Natural killer cell (primary cell): ENCODE measurements around the gene UBAC2. TPM values are rescaled to one million over a fixed set of nuclear protein-coding genes. Genes with fewer than 3 reads are reported as not detected.

Source experiments
- ATAC-seq, 3 donors: fragments of 150-1000 bp in 2 of 3; fragments of 200-7000 bp in 1 of 3; cut with Tn5 transposase; 1 replicate in 1 of 3; 2 replicates in 2 of 3; pipeline ENCODE4 v1.10.0; 2021; ENCODE audit warnings: mild to moderate bottlenecking in 2 of 3, moderate library complexity in 2 of 3
- DNase-seq, 2 donors: peaks; one replicate each; pipeline versions ENCODE4 v3.0.0 to v3.0.0-alpha.2; 2013 to 2021; ENCODE audit warnings: mixed read lengths in 1 of 2
- H3K27ac ChIP-seq: one replicate; pipeline ENCODE4 v1.5.1; 2013; ENCODE audit warnings: mild to moderate bottlenecking, low read length
- H3K27me3 ChIP-seq: one replicate; pipeline ENCODE4 v1.6.1; 2013; ENCODE audit warnings: low read length; ENCODE audit not compliant: control insufficient read depth, insufficient read depth
- H3K36me3 ChIP-seq: one replicate; pipeline ENCODE4 v1.6.1; 2013; ENCODE audit warnings: low read length; ENCODE audit not compliant: control insufficient read depth, insufficient read depth
- H3K4me1 ChIP-seq: one replicate; pipeline ENCODE4 v1.6.1; 2013; ENCODE audit warnings: low read length; ENCODE audit not compliant: control insufficient read depth, insufficient read depth
- H3K4me3 ChIP-seq: one replicate; pipeline ENCODE4 v1.5.1; 2013; ENCODE audit warnings: low read length
- H3K9me3 ChIP-seq: one replicate; pipeline ENCODE4 v1.6.1; 2013; ENCODE audit warnings: low read length; ENCODE audit not compliant: control insufficient read depth, insufficient read depth
- H3K27ac Mint-ChIP-seq, 2 donors: one replicate each; pipeline ENCODE4 v1.8.0; 2022; ENCODE audit warnings: mild to moderate bottlenecking in 2 of 2, mixed read lengths in 2 of 2, moderate library complexity in 1 of 2
- H3K27me3 Mint-ChIP-seq, 2 donors: one replicate each; pipeline ENCODE4 v1.8.0; 2022; ENCODE audit warnings: low read depth in 2 of 2, mixed read lengths in 2 of 2
- H3K36me3 Mint-ChIP-seq: one replicate; pipeline ENCODE4 v1.8.0; 2022; ENCODE audit warnings: mixed read lengths
- H3K4me1 Mint-ChIP-seq, 2 donors: one replicate each; pipeline ENCODE4 v1.8.0; 2022; ENCODE audit warnings: mixed read lengths in 2 of 2
- H3K4me3 Mint-ChIP-seq: one replicate; pipeline ENCODE4 v1.8.0; 2022; ENCODE audit warnings: mild to moderate bottlenecking, moderate library complexity, mixed read lengths
- H3K9me3 Mint-ChIP-seq, 2 donors: one replicate each; pipeline ENCODE4 v1.8.0; 2022; ENCODE audit warnings: mixed read lengths in 2 of 2
- CTCF ChIP-seq: fragments of 200-600 bp; IDR thresholded peaks from one replicate; pipeline ENCODE4 v1.8.0; 2022; ENCODE audit warnings: antibody characterized with exemption
- WGBS: methylation state at CpG from one replicate; pipeline ENCODE4 v1.1.7; 2013; ENCODE audit warnings: missing lambda C conversion rate; ENCODE audit not compliant: insufficient coverage; 5-methylcytosine and 5-hydroxymethylcytosine counted together
- intact Hi-C: fragments of 100-400 bp; cut with micrococcal nuclease; formaldehyde crosslinking; loops from one replicate; pipeline ENCODE4 v1.14.2; 2022
- total RNA-seq, 4 donors: library from RNA; stranded (reverse); fragments of 120-200 nt in 1 of 4; gene quantifications; one replicate each; pipeline versions ENCODE4 v1.2.3 to v1.2.4, GENCODE V29; 2013 to 2022

The UBAC2 gene
- total RNA-seq, 3 donors from 2014 or later (not counting 1 experiment from before 2014, with no cell fraction given): 50.6 to 59.1 (median 56.4) TPM

GRCh38 chr13:99293178-99293577 lies 92.5 kb downstream of the UBAC2 start:
- DNase-seq: no peak
- Mint-ChIP-seq H3K4me1 (peaks cover 60 to 65% of the 10 kb centered on the region in 2 donors), H3K27me3 (no peaks in the 10 kb centered on the region), H3K9me3 (no peaks in the 10 kb centered on the region), H3K36me3 (no peaks in the 10 kb centered on the region), H3K4me3 (no peak overlapping the region), H3K27ac (peak overlapping the region in 1 of 2 donors; percentile 44)
- H3K4me1 ChIP-seq: peaks cover 29% of the 10 kb centered on the region
- WGBS: 63% methylated on average over 2 of the region's 2 CpGs
- H3K27me3 ChIP-seq: no peaks in the 10 kb centered on the region
- peaks cover 21% of the 10 kb centered on the region for H3K36me3 ChIP-seq
- ATAC-seq: no peak
- no peak overlapping the region for H3K4me3 ChIP-seq
- H3K27ac ChIP-seq: peak overlapping the region; percentile 31
- TF ChIP-seq CTCF: no peak
- intact Hi-C loops: no loop called here
- H3K9me3 ChIP-seq: no peaks in the 10 kb centered on the region

DNA sequence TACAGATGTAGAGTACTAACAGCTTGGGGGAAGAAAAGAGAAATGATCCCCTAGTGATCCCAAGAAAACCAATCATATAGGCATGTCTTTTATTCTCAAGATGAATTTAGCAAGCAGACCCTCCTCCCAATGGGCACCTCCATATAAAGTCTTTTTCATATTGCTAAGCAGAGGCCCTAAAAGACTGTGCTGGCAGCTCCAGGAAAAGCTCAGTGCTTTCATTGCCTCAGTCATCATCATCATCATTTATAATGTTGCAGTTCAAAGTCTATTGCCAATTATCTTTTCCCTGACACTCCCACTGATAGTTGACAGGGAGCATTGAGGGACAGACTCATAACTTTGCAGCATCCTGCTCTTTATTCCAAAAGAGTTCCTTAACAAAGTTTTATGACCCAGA lies 93.5 kb downstream of the UBAC2 start:
- no peak for DNase-seq
- no peak overlapping the region for H3K27ac ChIP-seq
- Mint-ChIP-seq H3K36me3 (no peaks in the 10 kb centered on the region), H3K4me3 (no peak overlapping the region), H3K27ac (peak overlapping the region in 1 of 2 donors; percentile 55), H3K27me3 (no peaks in the 10 kb centered on the region), H3K9me3 (no peaks in the 10 kb centered on the region), H3K4me1 (peaks cover 52 to 60% of the 10 kb centered on the region in 2 donors)
- no peak overlapping the region for H3K4me3 ChIP-seq
- no peak for TF ChIP-seq CTCF
- H3K4me1 ChIP-seq: peaks cover 23% of the 10 kb centered on the region
- H3K27me3 ChIP-seq: no peaks in the 10 kb centered on the region
- ATAC-seq: no peak
- peaks cover 21% of the 10 kb centered on the region for H3K36me3 ChIP-seq
- intact Hi-C loops: no loop called here
- H3K9me3 ChIP-seq: no peaks in the 10 kb centered on the region

- Mint-ChIP-seq H3K27me3 (no peaks in the 10 kb centered on the region), H3K9me3 (no peaks in the 10 kb centered on the region), H3K27ac (no peak overlapping the region), H3K36me3 (no peaks in the 10 kb centered on the region), H3K4me1 (peaks cover 45 to 58% of the 10 kb centered on the region in 2 donors), H3K4me3 (no peak overlapping the region)
- ATAC-seq (no peak), DNase-seq (peak in 1 of 2 donors; percentile 43)
- Histone ChIP-seq H3K27me3 (no peaks in the 10 kb centered on the region), H3K4me1 (peaks cover 20% of the 10 kb centered on the region), H3K4me3 (no peak overlapping the region), H3K36me3 (peaks cover 21% of the 10 kb centered on the region), H3K27ac (no peak overlapping the region), H3K9me3 (no peaks in the 10 kb centered on the region)
- WGBS: 75% methylated on average over 6 of the region's 7 CpGs
- TF ChIP-seq CTCF: no peak
- intact Hi-C loops: no loop called here
Measured at GRCh38 chr13:99294958-99295357, 94.3 kb downstream of the UBAC2 start.

DNA sequence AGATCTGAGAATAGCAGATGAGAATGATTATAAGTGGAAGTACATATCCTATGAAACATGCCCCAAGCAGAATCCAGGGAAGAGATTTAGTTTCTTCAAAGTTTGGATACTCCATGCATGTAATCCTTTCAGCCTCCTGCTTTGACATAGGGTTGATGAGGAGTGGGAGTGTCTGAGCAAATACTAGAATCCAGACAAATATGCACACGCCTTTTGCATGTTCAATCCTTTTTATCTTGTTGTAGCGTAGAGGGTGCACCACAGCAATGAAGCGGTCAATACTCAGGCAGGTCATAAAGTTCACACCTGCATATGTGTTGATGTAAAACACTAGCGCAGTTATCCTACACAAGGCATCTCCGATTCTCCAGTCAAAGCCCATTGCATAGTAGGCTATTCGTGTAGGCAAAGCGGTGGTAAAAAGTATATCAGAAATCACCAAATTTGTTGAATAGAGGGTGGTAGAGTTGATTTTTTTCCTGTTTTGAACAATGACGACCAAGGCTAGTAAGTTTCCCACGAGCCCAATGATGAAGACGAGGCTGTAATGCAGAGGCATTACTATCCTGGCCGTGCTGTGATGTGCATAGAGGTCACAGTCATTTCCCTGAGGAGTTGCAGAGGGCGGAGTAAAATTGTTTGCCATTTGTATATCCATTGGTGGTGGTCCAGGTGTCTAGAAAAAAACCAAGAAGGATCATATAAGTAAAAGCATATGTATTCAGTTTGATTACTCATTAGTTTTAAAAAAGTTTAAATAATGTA lies 95.0 kb downstream of the UBAC2 start:
- H3K27ac ChIP-seq: peak overlapping the region; percentile 28
- Mint-ChIP-seq H3K9me3 (no peaks in the 10 kb centered on the region), H3K27ac (peak overlapping the region in 1 of 2 donors; percentile 32), H3K27me3 (no peaks in the 10 kb centered on the region), H3K4me3 (peak overlapping the region; percentile 25), H3K36me3 (no peaks in the 10 kb centered on the region), H3K4me1 (peaks cover 44 to 57% of the 10 kb centered on the region in 2 donors)
- DNase-seq (no peak), ATAC-seq (no peak)
- no peaks in the 10 kb centered on the region for H3K9me3 ChIP-seq
- intact Hi-C loops: no loop called here
- TF ChIP-seq CTCF: no peak
- H3K27me3 ChIP-seq: no peaks in the 10 kb centered on the region
- H3K4me1 ChIP-seq: peaks cover 16% of the 10 kb centered on the region
- H3K36me3 ChIP-seq: peaks cover 24% of the 10 kb centered on the region
- 78% methylated on average over 12 of the region's 12 CpGs for WGBS
- H3K4me3 ChIP-seq: no peak overlapping the region
